ENCODE results near the gene PACS1. TPM values are rescaled to one million over a fixed set of nuclear protein-coding genes. Genes with fewer than 3 reads are reported as not detected.
A peak's percentile ranks its signal among the peaks of the same experiment; 100 is the strongest.

The PACS1 gene
- total RNA-seq, 3 donors from 2014 or later (not counting 1 experiment from before 2014, with no cell fraction given), result 176 to 204 (median 186) TPM

GRCh38 chr11:66292543-66293332 is 222.7 kb downstream of the PACS1 start:
- H3K27me3 ChIP-seq (ENCODE audit: control insufficient read depth, insufficient read depth, low read length), result peaks cover 11% of the 10 kb centered on the region
- no peaks in the 10 kb centered on the region for H3K9me3 ChIP-seq (ENCODE audit: control insufficient read depth, insufficient read depth, low read length)
- TF ChIP-seq CTCF (IDR thresholded peaks at IDR 0.05), result no peak
- Mint-ChIP-seq H3K36me3 (no peaks in the 10 kb centered on the region), H3K4me3 (peak overlapping the region; percentile 6), H3K4me1 (peaks cover 24 to 34% of the 10 kb centered on the region in 2 donors), H3K9me3 (no peaks in the 10 kb centered on the region), H3K27ac (peak overlapping the region in 1 of 2 donors; percentile 44), H3K27me3 (ENCODE audit: low read depth in 2 of 2) (peaks cover 28 to 32% of the 10 kb centered on the region in 2 donors)
- DNase-seq, result no peak
- H3K36me3 ChIP-seq (ENCODE audit: control insufficient read depth, insufficient read depth, low read length), result no peaks in the 10 kb centered on the region
- no peak for ATAC-seq
- intact Hi-C loops (cut with micrococcal nuclease), result no loop called here
- peaks cover 31% of the 10 kb centered on the region for H3K4me1 ChIP-seq (ENCODE audit: control insufficient read depth, insufficient read depth, low read length)
- no peak overlapping the region for H3K27ac ChIP-seq (ENCODE audit: low read length)
- WGBS (ENCODE audit: insufficient coverage), result 62% methylated on average over 17 of the region's 17 CpGs
- no peak overlapping the region for H3K4me3 ChIP-seq (ENCODE audit: low read length)

DNA sequence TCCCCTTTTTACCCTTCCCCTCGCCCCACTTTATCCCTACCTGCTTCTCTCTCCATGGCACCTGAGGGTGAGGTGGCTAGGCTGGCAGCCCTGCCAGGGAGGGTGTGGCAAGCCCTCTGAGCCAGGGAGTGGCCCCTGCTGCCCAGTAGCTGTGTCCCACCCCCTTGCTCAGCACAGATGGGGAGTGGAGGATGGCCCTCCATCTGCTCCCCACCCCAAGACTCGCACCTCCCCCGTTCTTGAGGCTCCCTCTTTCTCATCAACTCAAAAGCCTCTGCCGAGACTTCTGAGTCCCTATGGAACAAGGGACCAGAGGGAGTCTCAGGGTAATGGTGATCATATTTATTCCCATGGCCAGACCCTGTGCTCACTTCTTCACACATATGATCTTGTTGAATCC is 223.3 kb downstream of the PACS1 start:
- TF ChIP-seq CTCF (IDR thresholded peaks at IDR 0.05), result no peak
- Mint-ChIP-seq H3K4me3 (peak overlapping the region; percentile 21), H3K36me3 (no peaks in the 10 kb centered on the region), H3K27me3 (ENCODE audit: low read depth in 2 of 2) (peaks cover 28 to 32% of the 10 kb centered on the region in 2 donors), H3K4me1 (peaks cover 20 to 29% of the 10 kb centered on the region in 2 donors), H3K9me3 (no peaks in the 10 kb centered on the region), H3K27ac (no peak overlapping the region)
- no peaks in the 10 kb centered on the region for H3K36me3 ChIP-seq (ENCODE audit: control insufficient read depth, insufficient read depth, low read length)
- H3K4me1 ChIP-seq (ENCODE audit: control insufficient read depth, insufficient read depth, low read length), result peaks cover 25% of the 10 kb centered on the region
- 89% methylated on average over 3 of the region's 4 CpGs for WGBS (ENCODE audit: insufficient coverage)
- DNase-seq (no peak), ATAC-seq (no peak)
- no peak overlapping the region for H3K27ac ChIP-seq (ENCODE audit: low read length)
- no peaks in the 10 kb centered on the region for H3K9me3 ChIP-seq (ENCODE audit: control insufficient read depth, insufficient read depth, low read length)
- H3K4me3 ChIP-seq (ENCODE audit: low read length), result no peak overlapping the region
- intact Hi-C loops (cut with micrococcal nuclease), result no loop called here
- peaks cover 11% of the 10 kb centered on the region for H3K27me3 ChIP-seq (ENCODE audit: control insufficient read depth, insufficient read depth, low read length)

DNA sequence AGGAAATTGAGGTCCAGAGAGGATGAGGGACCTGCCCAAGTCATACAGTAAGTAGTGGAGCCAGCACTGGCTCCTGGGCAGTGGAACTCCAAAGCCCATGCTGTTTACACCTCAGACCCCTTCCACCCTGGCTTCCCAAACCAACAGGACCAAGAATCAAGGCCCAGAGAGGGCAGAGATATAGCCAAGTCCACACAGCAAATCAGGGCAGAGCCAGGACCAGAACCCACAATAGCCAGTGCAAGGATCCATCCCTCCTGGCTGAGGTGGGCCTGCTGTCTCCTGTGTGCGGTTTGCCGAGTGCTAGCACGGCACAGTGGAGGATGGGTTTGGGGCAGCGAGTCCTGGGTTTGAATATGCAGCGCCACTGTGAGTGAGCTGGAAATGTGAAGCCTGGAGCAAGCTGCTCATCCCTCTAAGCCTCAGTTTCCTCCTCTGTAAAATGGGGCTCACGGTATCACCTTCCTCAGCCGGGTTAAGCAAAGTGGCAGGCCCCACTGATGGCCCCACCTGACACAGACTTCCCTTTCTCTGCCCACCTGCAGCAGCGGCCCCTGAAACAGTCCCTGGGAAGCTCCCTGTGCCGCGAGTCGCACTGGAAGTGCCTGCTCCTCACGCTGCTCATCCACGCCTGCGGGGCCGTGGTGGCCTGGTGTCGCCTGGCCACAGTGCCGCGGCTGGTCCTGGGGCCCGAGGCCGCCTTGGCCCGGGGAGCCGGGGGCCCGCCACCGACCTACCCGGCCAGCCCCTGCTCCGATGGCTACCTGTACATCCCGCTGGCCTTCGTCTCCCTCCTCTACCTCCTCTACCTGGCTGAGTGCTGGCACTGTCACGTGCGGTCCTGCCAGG is 223.9 kb downstream of the PACS1 start:
- Mint-ChIP-seq H3K4me1 (peaks cover 17 to 24% of the 10 kb centered on the region in 2 donors), H3K36me3 (no peaks in the 10 kb centered on the region), H3K9me3 (no peaks in the 10 kb centered on the region), H3K4me3 (peak overlapping the region; percentile 21), H3K27me3 (ENCODE audit: low read depth in 2 of 2) (peaks cover 28 to 32% of the 10 kb centered on the region in 2 donors), H3K27ac (no peak overlapping the region)
- ATAC-seq, result no peak
- no peak overlapping the region for H3K27ac ChIP-seq (ENCODE audit: low read length)
- peaks cover 11% of the 10 kb centered on the region for H3K27me3 ChIP-seq (ENCODE audit: control insufficient read depth, insufficient read depth, low read length)
- no peak for DNase-seq
- no peaks in the 10 kb centered on the region for H3K36me3 ChIP-seq (ENCODE audit: control insufficient read depth, insufficient read depth, low read length)
- no peak for TF ChIP-seq CTCF (IDR thresholded peaks at IDR 0.05)
- H3K9me3 ChIP-seq (ENCODE audit: control insufficient read depth, insufficient read depth, low read length), result no peaks in the 10 kb centered on the region
- H3K4me3 ChIP-seq (ENCODE audit: low read length), result no peak overlapping the region
- peaks cover 22% of the 10 kb centered on the region for H3K4me1 ChIP-seq (ENCODE audit: control insufficient read depth, insufficient read depth, low read length)
- intact Hi-C loops (cut with micrococcal nuclease), result no loop called here
- WGBS (ENCODE audit: insufficient coverage), result 81% methylated on average over 30 of the region's 30 CpGs

Other genes with a start within 250 kb of the PACS1 start
- 1 to 10 TPM in 1 of 3 donors, under 1 TPM in 2; 0.31 to 2.0 (median 0.54) TPM for gene SNX32, start 236.3 kb upstream of the PACS1 start, total RNA-seq
- 1,000 to 10,000 TPM; 1,035 to 1,220 (median 1,095) TPM for gene CFL1, start 212.1 kb upstream of the PACS1 start, total RNA-seq
- gene MUS81, start 209.8 kb upstream of the PACS1 start, total RNA-seq, result 10 to 100 TPM; 71.6 to 93.4 (median 73.6) TPM
- gene EFEMP2, start 197.5 kb upstream of the PACS1 start, total RNA-seq, result 10 to 100 TPM in 1 of 3 donors, 1 to 10 TPM in 2; 6.1 to 13.0 (median 9.8) TPM
- gene CTSW, start 190.4 kb upstream of the PACS1 start, total RNA-seq, result 1,000 to 10,000 TPM in 1 of 3 donors, 100 to 1,000 TPM in 2; 765 to 1,016 (median 976) TPM
- gene FIBP, start 181.8 kb upstream of the PACS1 start, total RNA-seq, result 10 to 100 TPM; 36.5 to 47.9 (median 45.7) TPM
- gene CCDC85B, start 179.6 kb upstream of the PACS1 start, total RNA-seq, result 10 to 100 TPM; 22.6 to 36.1 (median 24.1) TPM
- gene FOSL1, start 169.9 kb upstream of the PACS1 start, total RNA-seq, result 1 to 10 TPM; 3.4 to 9.0 (median 6.8) TPM
- 10 to 100 TPM; 19.9 to 28.3 (median 20.7) TPM for gene C11orf68, start 151.2 kb upstream of the PACS1 start, total RNA-seq
- gene DRAP1, start 150.8 kb upstream of the PACS1 start, total RNA-seq, result 100 to 1,000 TPM; 114 to 115 (median 115) TPM
- not detected for gene TSGA10IP, start 124.8 kb upstream of the PACS1 start, total RNA-seq
- 100 to 1,000 TPM; 103 to 123 (median 115) TPM for gene SART1, start 108.5 kb upstream of the PACS1 start, total RNA-seq
- 10 to 100 TPM; 49.9 to 74.2 (median 62.8) TPM for gene EIF1AD, start 68.1 kb upstream of the PACS1 start, total RNA-seq
- gene BANF1, start 67.8 kb upstream of the PACS1 start, total RNA-seq, result 100 to 1,000 TPM in 1 of 3 donors, 10 to 100 TPM in 2; 87.8 to 107 (median 90.4) TPM
- not detected for gene CST6, start 58.3 kb upstream of the PACS1 start, total RNA-seq
- 10 to 100 TPM; 12.2 to 16.9 (median 13.3) TPM for gene CATSPER1, start 43.8 kb upstream of the PACS1 start, total RNA-seq
- not detected for gene GAL3ST3, start 21.1 kb upstream of the PACS1 start, total RNA-seq
- gene SF3B2, start 17.9 kb upstream of the PACS1 start, total RNA-seq, result 100 to 1,000 TPM; 249 to 269 (median 253) TPM
- gene KLC2, start 187.4 kb downstream of the PACS1 start, total RNA-seq, result 10 to 100 TPM; 22.9 to 32.0 (median 27.6) TPM
- gene RAB1B, start 198.4 kb downstream of the PACS1 start, total RNA-seq, result 100 to 1,000 TPM; 116 to 144 (median 132) TPM
- gene CNIH2, start 207.9 kb downstream of the PACS1 start, total RNA-seq, result 1 to 10 TPM; 6.3 to 8.8 (median 7.1) TPM
- gene YIF1A, start 218.9 kb downstream of the PACS1 start, total RNA-seq, result 10 to 100 TPM; 21.9 to 28.5 (median 23.6) TPM
- not detected for gene TMEM151A, start 221.6 kb downstream of the PACS1 start, total RNA-seq
- gene CD248, start 246.8 kb downstream of the PACS1 start, total RNA-seq, result under 1 TPM; 0.23 to 0.40 (median 0.32) TPM